Sigmoid colon (tissue), 4 donors: Measurements from ENCODE around the gene SLC6A6.

ENCODE experiments used
- EP300 ChIP-seq, 4 donors: sonication (generic); formaldehyde crosslinking; IDR thresholded peaks; one replicate each; pipeline ENCODE4 v1.6.1; 2017; ENCODE audit warnings: antibody characterized with exemption in 4 of 4
- POLR2A ChIP-seq, 2 donors: fragments of 450-650 bp; IDR thresholded peaks; one replicate each; pipeline ENCODE4 v1.6.1; 2016; ENCODE audit warnings: antibody characterized with exemption in 2 of 2, mild to moderate bottlenecking in 2 of 2, moderate library complexity in 2 of 2
- POLR2AphosphoS5 ChIP-seq, 4 donors: sonication (generic); formaldehyde crosslinking; IDR thresholded peaks; one replicate each; pipeline ENCODE4 v1.6.1; 2017; ENCODE audit warnings: antibody characterized with exemption in 4 of 4
- TF ChIP-seq, protein P1 (sequence below), 4 experiments: fragments of 450-650 bp in 3 of 4; fragments of 200-600 bp in 1 of 4; IDR thresholded peaks; one replicate each; pipeline ENCODE4 v1.5.1; 2016 to 2019; ENCODE audit warnings: antibody characterized with exemption in 4 of 4, mild to moderate bottlenecking in 3 of 4, moderate library complexity in 2 of 4

DNA sequence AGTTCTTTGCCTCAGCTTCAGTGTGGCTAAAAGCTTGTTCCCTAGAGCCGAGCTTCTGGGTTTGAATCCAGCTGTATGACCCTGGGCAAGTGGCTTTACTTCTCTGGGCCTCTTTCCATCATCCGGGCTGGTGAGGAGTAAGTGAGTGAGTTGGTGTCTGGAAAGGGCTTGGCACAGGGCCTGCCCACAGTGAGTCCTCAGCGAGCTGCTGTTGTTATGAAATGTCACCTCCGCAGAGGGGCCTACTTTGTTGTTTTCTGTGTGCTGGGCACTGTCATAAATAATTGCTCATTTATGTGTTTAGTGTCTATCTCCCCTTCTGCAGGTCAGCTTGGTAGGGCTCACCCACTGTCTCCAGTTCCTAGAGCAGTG is 31.7 kb downstream of the SLC6A6 start:
- TF ChIP-seq, protein P1, sequence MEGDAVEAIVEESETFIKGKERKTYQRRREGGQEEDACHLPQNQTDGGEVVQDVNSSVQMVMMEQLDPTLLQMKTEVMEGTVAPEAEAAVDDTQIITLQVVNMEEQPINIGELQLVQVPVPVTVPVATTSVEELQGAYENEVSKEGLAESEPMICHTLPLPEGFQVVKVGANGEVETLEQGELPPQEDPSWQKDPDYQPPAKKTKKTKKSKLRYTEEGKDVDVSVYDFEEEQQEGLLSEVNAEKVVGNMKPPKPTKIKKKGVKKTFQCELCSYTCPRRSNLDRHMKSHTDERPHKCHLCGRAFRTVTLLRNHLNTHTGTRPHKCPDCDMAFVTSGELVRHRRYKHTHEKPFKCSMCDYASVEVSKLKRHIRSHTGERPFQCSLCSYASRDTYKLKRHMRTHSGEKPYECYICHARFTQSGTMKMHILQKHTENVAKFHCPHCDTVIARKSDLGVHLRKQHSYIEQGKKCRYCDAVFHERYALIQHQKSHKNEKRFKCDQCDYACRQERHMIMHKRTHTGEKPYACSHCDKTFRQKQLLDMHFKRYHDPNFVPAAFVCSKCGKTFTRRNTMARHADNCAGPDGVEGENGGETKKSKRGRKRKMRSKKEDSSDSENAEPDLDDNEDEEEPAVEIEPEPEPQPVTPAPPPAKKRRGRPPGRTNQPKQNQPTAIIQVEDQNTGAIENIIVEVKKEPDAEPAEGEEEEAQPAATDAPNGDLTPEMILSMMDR (IDR thresholded peaks at IDR 0.05) = no peak
- TF ChIP-seq POLR2AphosphoS5 (IDR thresholded peaks at IDR 0.05) (no peak), POLR2A (IDR thresholded peaks at IDR 0.05) (no peak), EP300 (IDR thresholded peaks at IDR 0.05) (no peak)
